Liver (tissue), 9 donors: ENCODE data around the gene TLL2. TPM values are rescaled to one million over a fixed set of nuclear protein-coding genes. Genes with fewer than 3 reads are reported as not detected.

Source experiments
- DNase-seq: peaks from one replicate; pipeline ENCODE4 v3.0.0-alpha.2; 2017; ENCODE audit warnings: low spot score
- H3K27ac ChIP-seq, 2 donors: one replicate each; pipeline ENCODE4 v1.7.0; 2013; ENCODE audit warnings: inconsistent platforms in 2 of 2, low read length in 2 of 2, control low read depth in 1 of 2, low read depth in 1 of 2, mild to moderate bottlenecking in 1 of 2
- H3K27me3 ChIP-seq, 4 donors: one replicate each; pipeline versions ENCODE4 v1.6.1 to v1.7.0; 2013; ENCODE audit warnings: low read length in 3 of 4, inconsistent platforms in 1 of 4, mild to moderate bottlenecking in 1 of 4, moderate library complexity in 1 of 4; ENCODE audit not compliant: control insufficient read depth in 4 of 4, insufficient read depth in 4 of 4
- H3K36me3 ChIP-seq, 4 donors: one replicate each; pipeline versions ENCODE4 v1.6.1 to v1.7.0; 2013; ENCODE audit warnings: low read length in 3 of 4, mild to moderate bottlenecking in 3 of 4, low read depth in 1 of 4, moderate library complexity in 1 of 4; ENCODE audit not compliant: control insufficient read depth in 4 of 4, insufficient read depth in 3 of 4
- H3K4me1 ChIP-seq, 4 donors: one replicate each; pipeline versions ENCODE4 v1.6.1 to v1.7.0; 2013; ENCODE audit warnings: low read length in 3 of 4, mild to moderate bottlenecking in 3 of 4, moderate library complexity in 1 of 4; ENCODE audit not compliant: control insufficient read depth in 4 of 4, insufficient read depth in 4 of 4
- H3K4me3 ChIP-seq, 3 donors: one replicate each; pipeline versions ENCODE4 v1.6.1 to v1.7.0; 2013; ENCODE audit warnings: low read length in 3 of 3, control low read depth in 1 of 3, low read depth in 1 of 3, mild to moderate bottlenecking in 1 of 3
- H3K9ac ChIP-seq, 2 donors: one replicate each; pipeline ENCODE4 v1.7.0; 2013; ENCODE audit warnings: low read length in 2 of 2, mild to moderate bottlenecking in 2 of 2, moderate library complexity in 2 of 2, control low read depth in 1 of 2, low read depth in 1 of 2
- H3K9me3 ChIP-seq, 4 donors: one replicate each; pipeline versions ENCODE4 v1.6.1 to v1.7.0; 2013; ENCODE audit warnings: low read length in 3 of 4; ENCODE audit not compliant: control insufficient read depth in 4 of 4
- CTCF ChIP-seq: fragments of 150-350 bp; IDR thresholded peaks from 2 replicates; pipeline ENCODE4 v1.5.1; 2017; ENCODE audit warnings: improper control_type of control experiment, low read depth, low read length; ENCODE audit not compliant: missing input control
- EGR1 ChIP-seq, 2 donors: IDR thresholded peaks; 2 replicates each; pipeline ENCODE4 v1.6.1; 2016 to 2018; ENCODE audit warnings: antibody characterized with exemption in 2 of 2, low read depth in 2 of 2
- FOXA1 ChIP-seq: IDR thresholded peaks from 2 replicates; pipeline ENCODE4 v1.6.1; 2016; ENCODE audit warnings: antibody characterized with exemption
- FOXA2 ChIP-seq: IDR thresholded peaks from 2 replicates; pipeline ENCODE4 v1.6.1; 2016; ENCODE audit warnings: antibody characterized with exemption
- GABPA ChIP-seq, 2 donors: IDR thresholded peaks in 1 of 2; conservative IDR thresholded peaks in 1 of 2; 2 replicates each; pipeline ENCODE4 v1.6.1; 2016; ENCODE audit warnings: antibody characterized with exemption in 2 of 2, mild to moderate bottlenecking in 1 of 2, moderate library complexity in 1 of 2
- HNF4A ChIP-seq, 2 donors: conservative IDR thresholded peaks; 2 replicates each; pipeline ENCODE4 v1.6.1; 2016; ENCODE audit warnings: antibody characterized with exemption in 2 of 2, mild to moderate bottlenecking in 2 of 2
- HNF4G ChIP-seq: IDR thresholded peaks from 2 replicates; pipeline ENCODE4 v1.6.1; 2016; ENCODE audit warnings: antibody characterized with exemption
- JUND ChIP-seq, 2 donors: IDR thresholded peaks; 2 replicates each; pipeline ENCODE4 v1.6.1; 2016; ENCODE audit warnings: antibody characterized with exemption in 2 of 2
- NR2F2 ChIP-seq: IDR thresholded peaks from 2 replicates; pipeline ENCODE4 v1.6.1; 2016; ENCODE audit warnings: antibody characterized with exemption
- RAD21 ChIP-seq, 2 donors: IDR thresholded peaks; 2 replicates each; pipeline ENCODE4 v1.6.1; 2016; ENCODE audit warnings: antibody characterized with exemption in 2 of 2, mild to moderate bottlenecking in 2 of 2
- SP1 ChIP-seq: IDR thresholded peaks from 2 replicates; pipeline ENCODE4 v1.6.1; 2018; ENCODE audit warnings: antibody characterized with exemption, mild to moderate bottlenecking
- TAF1 ChIP-seq: conservative IDR thresholded peaks from 2 replicates; pipeline ENCODE4 v1.6.1; 2016; ENCODE audit warnings: antibody characterized with exemption, mild to moderate bottlenecking
- WGBS: extraction: QIAGEN DNeasy Blood & Tissue Kit; methylation state at CpG from one replicate; pipeline ENCODE4 v1.1.7; 2013; 5-methylcytosine and 5-hydroxymethylcytosine counted together
- polyA plus RNA-seq, 2 donors: library from polyadenylated mRNA; stranded (reverse) in 1 of 2; unstranded in 1 of 2; fragments of 200-250 nt in 1 of 2; fragments of >200 nt in 1 of 2; fragmentation: Nextera tagmentation in 1 of 2; extraction: Ambion mirVana in 1 of 2; gene quantifications; one replicate each; pipeline versions ENCODE4 v1.2.1 to v1.2.3, GENCODE V29; 2013 to 2015
- total RNA-seq, 2 donors: library from RNA; depleted of rRNA; stranded (reverse); fragments of >200 nt; gene quantifications; one replicate each; pipeline ENCODE4 v1.2.3, GENCODE V29; 2014
- TF ChIP-seq, protein P1 (sequence below): IDR thresholded peaks from 2 replicates; pipeline ENCODE4 v1.6.1; 2016; ENCODE audit warnings: antibody characterized with exemption
- TF ChIP-seq, protein P2 (sequence below): IDR thresholded peaks from 2 replicates; pipeline ENCODE4 v1.6.1; 2016; ENCODE audit warnings: antibody characterized with exemption
- TF ChIP-seq, protein P3 (sequence below): IDR thresholded peaks from 2 replicates; pipeline ENCODE4 v1.6.1; 2016; ENCODE audit warnings: antibody characterized with exemption, mild to moderate bottlenecking
- donor health status: healthy.
- donor health status: healthy.
- donor health status: healthy.
- donor health status: healthy.
- donor health status: healthy.

Gene TLL2
- total and polyA plus RNA-seq, 4 donors = 0.06 to 0.19 (median 0.08) TPM; not detected in 1

- Histone ChIP-seq H3K27me3 (no peaks in the 10 kb centered on the region), H3K9ac (no peak overlapping the region), H3K36me3 (peaks cover 1 to 29% (median 24%) of the 10 kb centered on the region in 4 donors), H3K9me3 (no peaks in the 10 kb centered on the region), H3K4me1 (no peaks in the 10 kb centered on the region), H3K4me3 (no peak overlapping the region), H3K27ac (no peak overlapping the region)
- no peak for DNase-seq
- WGBS = 89% methylated on average over 3 of the region's 3 CpGs
- TF ChIP-seq, protein P1, sequence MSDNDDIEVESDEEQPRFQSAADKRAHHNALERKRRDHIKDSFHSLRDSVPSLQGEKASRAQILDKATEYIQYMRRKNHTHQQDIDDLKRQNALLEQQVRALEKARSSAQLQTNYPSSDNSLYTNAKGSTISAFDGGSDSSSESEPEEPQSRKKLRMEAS = no peak
- TF ChIP-seq FOXA2 = no peak
- no peak for TF ChIP-seq TAF1
- TF ChIP-seq FOXA1 = no peak
- no peak for TF ChIP-seq SP1
- no peak for TF ChIP-seq NR2F2
- TF ChIP-seq HNF4A (conservative IDR thresholded peaks at IDR 0.05) = no peak
- TF ChIP-seq JUND (IDR thresholded peaks at IDR 0.05) = no peak
- TF ChIP-seq, protein P2, sequence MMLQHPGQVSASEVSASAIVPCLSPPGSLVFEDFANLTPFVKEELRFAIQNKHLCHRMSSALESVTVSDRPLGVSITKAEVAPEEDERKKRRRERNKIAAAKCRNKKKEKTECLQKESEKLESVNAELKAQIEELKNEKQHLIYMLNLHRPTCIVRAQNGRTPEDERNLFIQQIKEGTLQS = no peak
Measured at GRCh38 chr10:96540240-96540639, 26.5 kb upstream of the TLL2 start.

DNA sequence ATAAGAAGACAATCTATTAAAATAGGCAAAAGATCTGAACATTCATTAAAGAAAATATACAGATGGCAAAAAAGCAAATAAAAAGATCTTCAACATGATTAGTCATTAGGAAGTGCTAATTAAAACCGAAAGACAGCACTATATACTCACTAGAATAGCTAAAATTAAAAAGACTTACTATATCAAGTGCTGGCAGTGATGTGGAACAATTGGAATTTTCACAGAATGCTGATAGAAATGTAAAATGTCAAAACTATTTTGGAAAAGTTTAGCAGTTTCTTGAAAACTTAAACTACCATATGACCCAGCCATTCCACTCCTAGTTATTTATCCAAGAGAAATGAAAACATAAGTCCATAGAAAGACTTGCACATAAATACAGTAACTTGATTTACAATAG is 25.0 kb upstream of the TLL2 start:
- no peak overlapping the region for H3K9ac ChIP-seq
- H3K36me3 ChIP-seq = peaks cover 0 to 25% (median 19%) of the 10 kb centered on the region in 4 donors
- H3K4me1 ChIP-seq = peaks cover 0 to 3% (median 0%) of the 10 kb centered on the region in 4 donors
- no peak for DNase-seq
- no peak overlapping the region for H3K27ac ChIP-seq
- 99% methylated on average over 1 of the region's 1 CpG for WGBS
- no peak overlapping the region for H3K4me3 ChIP-seq
- H3K9me3 ChIP-seq = no peaks in the 10 kb centered on the region
- TF ChIP-seq GABPA (IDR thresholded peaks at IDR 0.05 in 1 of 2, conservative IDR thresholded peaks at IDR 0.05 in 1 of 2) (no peak), TAF1 (no peak), HNF4A (conservative IDR thresholded peaks at IDR 0.05) (no peak), RAD21 (IDR thresholded peaks at IDR 0.05) (no peak), EGR1 (IDR thresholded peaks at IDR 0.05; ENCODE audit: low read depth in 2 of 2) (no peak), FOXA2 (no peak), CTCF (no peak), HNF4G (no peak), NR2F2 (no peak)
- TF ChIP-seq, protein P3, sequence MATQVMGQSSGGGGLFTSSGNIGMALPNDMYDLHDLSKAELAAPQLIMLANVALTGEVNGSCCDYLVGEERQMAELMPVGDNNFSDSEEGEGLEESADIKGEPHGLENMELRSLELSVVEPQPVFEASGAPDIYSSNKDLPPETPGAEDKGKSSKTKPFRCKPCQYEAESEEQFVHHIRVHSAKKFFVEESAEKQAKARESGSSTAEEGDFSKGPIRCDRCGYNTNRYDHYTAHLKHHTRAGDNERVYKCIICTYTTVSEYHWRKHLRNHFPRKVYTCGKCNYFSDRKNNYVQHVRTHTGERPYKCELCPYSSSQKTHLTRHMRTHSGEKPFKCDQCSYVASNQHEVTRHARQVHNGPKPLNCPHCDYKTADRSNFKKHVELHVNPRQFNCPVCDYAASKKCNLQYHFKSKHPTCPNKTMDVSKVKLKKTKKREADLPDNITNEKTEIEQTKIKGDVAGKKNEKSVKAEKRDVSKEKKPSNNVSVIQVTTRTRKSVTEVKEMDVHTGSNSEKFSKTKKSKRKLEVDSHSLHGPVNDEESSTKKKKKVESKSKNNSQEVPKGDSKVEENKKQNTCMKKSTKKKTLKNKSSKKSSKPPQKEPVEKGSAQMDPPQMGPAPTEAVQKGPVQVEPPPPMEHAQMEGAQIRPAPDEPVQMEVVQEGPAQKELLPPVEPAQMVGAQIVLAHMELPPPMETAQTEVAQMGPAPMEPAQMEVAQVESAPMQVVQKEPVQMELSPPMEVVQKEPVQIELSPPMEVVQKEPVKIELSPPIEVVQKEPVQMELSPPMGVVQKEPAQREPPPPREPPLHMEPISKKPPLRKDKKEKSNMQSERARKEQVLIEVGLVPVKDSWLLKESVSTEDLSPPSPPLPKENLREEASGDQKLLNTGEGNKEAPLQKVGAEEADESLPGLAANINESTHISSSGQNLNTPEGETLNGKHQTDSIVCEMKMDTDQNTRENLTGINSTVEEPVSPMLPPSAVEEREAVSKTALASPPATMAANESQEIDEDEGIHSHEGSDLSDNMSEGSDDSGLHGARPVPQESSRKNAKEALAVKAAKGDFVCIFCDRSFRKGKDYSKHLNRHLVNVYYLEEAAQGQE = no peak
- H3K27me3 ChIP-seq = no peaks in the 10 kb centered on the region
